ENCODE results near the gene ZBTB5. TPM values are rescaled to one million over a fixed set of nuclear protein-coding genes. Genes with fewer than 3 reads are reported as not detected.

ZBTB5 gene
- total RNA-seq, result 4.2 and 4.7 TPM in 2 replicates

DNA sequence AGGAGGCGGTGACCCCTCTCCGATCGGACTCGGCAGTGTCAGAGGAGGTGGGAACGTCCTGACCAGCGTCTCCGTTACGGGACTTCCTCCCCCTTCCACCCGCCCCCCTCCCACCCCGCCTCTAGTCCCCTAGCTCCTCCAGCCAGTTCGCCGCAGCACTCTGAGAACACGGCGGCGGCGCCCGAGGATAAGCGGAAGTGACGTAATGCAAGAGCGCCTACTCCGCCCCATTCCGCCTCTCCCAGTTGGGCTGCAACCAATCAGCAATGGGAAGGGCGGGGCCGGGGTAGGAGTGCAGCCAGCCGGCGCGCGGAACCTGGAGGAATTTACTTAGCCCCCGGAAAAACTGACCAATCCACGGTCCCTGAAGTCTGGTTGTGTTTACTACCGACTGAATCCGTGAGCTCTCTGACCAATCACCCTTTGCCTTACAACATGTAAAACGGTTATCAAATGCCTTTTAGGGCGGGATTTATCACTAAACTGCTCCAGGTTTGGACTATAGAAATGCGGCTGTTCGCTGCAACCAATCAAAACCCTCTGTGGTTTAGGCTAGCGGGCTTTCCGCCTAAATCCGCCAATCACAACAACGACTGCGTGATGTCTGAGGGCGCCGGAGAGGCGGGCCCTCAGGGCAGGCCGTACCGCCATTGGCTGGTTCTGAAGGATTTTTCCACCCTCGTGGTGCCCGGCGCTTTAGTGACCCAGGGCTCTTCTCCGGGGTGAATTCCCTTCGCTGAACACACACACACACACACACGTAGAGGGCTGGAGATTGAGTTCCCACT lies at the start of gene ZBTB5:
TSS of gene ZBTB5 (minus strand) at position 202 of the 788 bp plus-strand sequence. CDS start 22,899 bp downstream, outside the sequence.

DNA sequence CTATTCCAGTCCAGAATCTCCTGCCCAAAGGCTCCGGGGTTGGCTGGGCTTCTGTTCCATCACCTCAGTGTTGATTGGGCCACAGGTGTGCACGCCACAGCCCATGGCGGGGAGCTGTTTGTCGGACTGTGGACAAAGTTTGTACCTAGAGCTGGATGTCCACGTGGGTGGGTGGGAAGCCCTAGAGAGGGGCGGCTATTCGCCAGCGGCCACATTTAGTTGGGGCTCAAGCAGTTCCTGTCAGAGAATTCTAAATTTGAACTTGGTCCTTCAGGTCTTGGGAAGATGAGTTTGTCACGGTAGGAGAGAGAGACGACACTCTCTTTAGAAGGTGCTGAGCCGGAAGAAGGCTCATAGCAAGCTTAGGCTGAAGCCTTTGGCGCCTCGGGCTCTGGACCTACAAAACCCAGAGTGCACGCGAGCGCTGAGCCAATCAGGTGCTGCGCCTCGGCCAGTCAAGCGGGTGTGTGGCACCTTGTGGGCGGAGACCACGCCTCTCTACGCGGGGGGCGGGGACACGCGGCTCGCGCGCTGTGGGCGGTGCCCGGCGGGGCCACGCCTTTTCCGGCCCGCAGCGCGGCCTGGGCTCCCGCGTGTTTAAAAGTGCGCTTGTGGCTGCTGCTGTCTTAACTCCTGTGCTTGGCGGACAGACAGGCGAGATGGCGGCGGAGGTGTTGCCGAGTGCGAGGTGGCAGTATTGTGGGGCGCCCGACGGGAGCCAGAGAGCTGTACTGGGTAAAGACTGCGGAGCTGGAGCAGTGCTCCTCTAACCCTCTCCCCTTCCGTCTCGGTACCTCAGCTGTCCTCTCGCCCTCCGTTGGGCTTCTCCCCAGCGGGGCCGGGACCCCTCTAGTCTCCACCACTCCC lies 20.4 kb upstream of the ZBTB5 start, which contains the start of gene POLR1E:
TSS of gene POLR1E (plus strand) at position 560 of the 867 bp plus-strand sequence. CDS start at position 660, 100 bp downstream.

GRCh38 chr9:37422289-37423104 lies 42.8 kb downstream of the ZBTB5 start, which contains the start of gene GRHPR:
GRHPR (plus strand) TSS chr9:37422696; CDS start chr9:37422751, 55 bp downstream.

Other genes starting within 250 kb of the ZBTB5 start
- 175 and 187 TPM in 2 replicates for gene GRHPR, start 42.8 kb downstream of the ZBTB5 start, total RNA-seq
- gene POLR1E, start 20.5 kb upstream of the ZBTB5 start, total RNA-seq, result 49.6 and 53.1 TPM in 2 replicates
- 4.5 and 5.7 TPM in 2 replicates for gene FBXO10, start 110.9 kb upstream of the ZBTB5 start, total RNA-seq
- gene TOMM5, start 127.1 kb upstream of the ZBTB5 start, total RNA-seq, result 209 and 219 TPM in 2 replicates
- gene FRMPD1, start 185.5 kb upstream of the ZBTB5 start, total RNA-seq, result not detected in 2 replicates